ENCODE data around the gene S100A5.
A peak's percentile ranks its signal among the peaks of the same experiment; 100 is the strongest.
"Not testable (repeated sequence)": the region's sequence is repeated elsewhere in the genome, so short reads cannot be mapped to it uniquely, and the experiment has no call there.

S100A5 gene

GRCh38 chr1:153566414-153567371 lies 26.0 kb upstream of the S100A5 start:
- DNase-seq: peak; percentile 89 to 94

DNA sequence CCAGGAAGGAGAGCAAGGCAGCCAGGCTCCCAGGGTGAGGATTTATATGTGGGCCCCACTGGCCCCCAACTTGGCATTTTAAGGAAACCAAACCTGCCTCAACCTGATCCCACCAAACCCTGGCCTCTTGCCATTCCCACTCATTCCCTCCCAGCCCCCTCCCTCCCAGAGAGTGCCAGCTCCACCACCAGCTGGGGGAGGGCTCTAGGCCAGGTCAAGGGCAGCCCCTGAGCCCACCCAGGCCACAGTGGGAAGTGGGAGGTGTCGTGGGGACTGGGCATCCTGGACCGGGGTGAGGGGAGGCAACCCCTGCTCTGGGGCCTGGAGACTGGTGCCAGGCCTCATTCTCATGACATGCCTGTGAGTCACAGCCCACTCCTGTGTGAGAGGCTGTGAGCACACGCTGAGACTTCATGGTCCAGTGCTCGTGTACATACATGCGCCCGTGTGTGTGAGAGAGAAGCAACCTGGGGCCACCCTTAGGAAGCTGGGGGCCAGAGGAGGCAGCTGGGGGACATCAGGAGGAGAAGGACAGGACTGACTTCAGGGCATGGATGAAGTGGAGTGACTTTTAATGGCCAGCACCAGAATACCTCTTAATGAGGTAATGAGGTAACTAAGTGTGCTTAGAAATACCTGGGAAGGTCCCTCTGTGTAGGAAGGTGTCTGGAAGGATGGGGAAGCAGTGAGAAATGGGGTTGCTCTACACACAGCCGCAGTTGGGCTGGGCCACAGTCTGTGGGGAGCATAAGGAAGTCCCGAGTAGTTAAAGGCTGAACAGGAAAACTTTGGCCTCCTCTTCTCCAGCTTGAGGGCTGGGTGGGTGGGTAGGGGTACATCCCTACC lies 25.0 kb upstream of the S100A5 start, which contains the start of gene S100A2:
S100A2 (minus strand) TSS at position 316 of the 846 bp plus-strand sequence. CDS start 1,967 bp downstream, outside the sequence.
- DNase-seq: peak; percentile 66 to 75

GRCh38 chr1:153563991-153564390 lies 23.3 kb upstream of the S100A5 start:
- DNase-seq: no peak

DNA sequence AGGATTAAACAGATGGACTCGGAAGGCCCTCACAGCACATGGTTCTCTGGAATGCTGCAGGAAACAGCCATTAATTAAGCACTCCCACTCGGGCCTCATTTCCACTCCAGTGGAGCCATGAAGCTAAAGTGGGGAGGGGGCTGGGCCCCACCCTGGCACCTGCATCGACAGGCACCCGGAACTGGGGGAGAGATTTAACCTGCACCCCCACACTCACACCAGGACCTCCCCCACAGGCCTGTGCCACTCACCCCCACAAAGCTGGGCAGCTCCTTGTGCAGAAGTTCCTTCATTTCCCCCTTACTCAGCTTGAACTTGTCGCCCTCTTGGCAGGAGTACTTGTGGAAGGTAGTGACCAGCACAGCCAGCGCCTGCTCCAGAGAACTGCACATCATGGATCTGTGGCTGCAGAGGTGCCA lies 22.8 kb upstream of the S100A5 start:
- no peak for DNase-seq

- DNase-seq: not testable (repeated sequence)
Observed at GRCh38 chr1:153562021-153562420, 21.3 kb upstream of the S100A5 start.

DNA sequence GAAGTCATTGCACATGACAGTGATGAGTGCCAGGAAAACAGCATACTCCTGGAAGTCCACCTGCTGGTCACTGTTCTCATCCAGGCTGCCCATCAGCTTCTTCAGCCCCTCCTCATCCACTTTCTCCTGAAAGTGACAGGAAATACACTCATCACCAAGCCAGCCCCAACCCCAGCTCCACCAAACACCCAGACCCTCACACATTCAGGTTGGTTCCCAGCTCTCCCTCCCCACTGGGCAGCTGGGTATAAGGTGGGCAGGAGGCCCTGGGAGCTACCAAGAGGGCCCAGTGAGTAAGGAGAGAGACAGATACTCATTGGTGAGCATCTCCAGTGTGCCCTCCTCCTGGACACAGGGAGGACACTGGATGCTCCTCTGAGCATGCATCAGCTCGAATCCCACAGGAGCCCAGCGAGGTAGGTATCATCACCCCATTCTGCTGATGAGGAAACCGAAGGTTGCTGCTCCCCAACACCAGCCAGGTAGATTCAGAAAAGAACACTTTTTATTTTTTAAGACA lies 20.8 kb upstream of the S100A5 start:
- DNase-seq: no peak

GRCh38 chr1:153560771-153561465 lies 20.2 kb upstream of the S100A5 start:
- DNase-seq: no peak

DNA sequence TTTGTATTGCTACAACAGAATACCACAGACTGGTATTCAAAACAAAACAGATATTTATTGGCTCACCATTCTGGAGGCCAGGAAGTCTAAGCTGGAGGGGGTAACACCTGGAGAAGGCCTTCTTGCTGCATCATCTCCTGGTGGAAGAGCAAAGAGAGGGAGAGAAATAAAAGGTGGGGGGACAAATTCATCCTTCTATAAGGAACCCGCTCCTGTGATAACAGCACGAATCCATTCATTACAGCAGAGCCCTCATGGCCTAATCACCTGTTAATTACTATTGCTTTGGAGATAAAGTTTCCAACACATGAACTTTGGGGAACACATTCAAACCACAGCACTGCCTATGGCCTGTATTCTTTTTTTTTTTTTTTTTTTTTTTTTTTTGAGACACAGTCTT lies 19.5 kb upstream of the S100A5 start:
- DNase-seq: no peak

- no peak for DNase-seq
Observed at GRCh38 chr1:153557877-153558276, 17.1 kb upstream of the S100A5 start.

DNA sequence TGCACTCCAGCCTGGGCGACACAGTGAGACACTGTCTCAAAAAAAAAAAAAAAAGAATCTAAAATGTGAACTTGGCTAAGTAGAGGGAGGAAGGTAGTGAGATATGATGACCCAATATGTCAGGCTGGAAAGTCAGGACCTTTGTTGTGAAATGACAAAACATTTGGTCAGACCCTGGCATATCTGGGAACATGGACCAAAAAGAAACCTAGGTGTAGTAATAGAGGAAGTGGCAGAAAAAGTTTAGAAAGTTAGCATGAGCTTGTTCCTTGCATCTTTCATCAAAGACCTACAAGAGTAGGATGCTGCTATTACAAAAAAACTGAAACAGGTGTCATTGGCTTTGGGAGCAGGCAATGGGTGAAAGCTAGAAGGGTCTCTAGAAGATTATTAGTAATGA lies 15.6 kb upstream of the S100A5 start:
- DNase-seq: no peak

DNA sequence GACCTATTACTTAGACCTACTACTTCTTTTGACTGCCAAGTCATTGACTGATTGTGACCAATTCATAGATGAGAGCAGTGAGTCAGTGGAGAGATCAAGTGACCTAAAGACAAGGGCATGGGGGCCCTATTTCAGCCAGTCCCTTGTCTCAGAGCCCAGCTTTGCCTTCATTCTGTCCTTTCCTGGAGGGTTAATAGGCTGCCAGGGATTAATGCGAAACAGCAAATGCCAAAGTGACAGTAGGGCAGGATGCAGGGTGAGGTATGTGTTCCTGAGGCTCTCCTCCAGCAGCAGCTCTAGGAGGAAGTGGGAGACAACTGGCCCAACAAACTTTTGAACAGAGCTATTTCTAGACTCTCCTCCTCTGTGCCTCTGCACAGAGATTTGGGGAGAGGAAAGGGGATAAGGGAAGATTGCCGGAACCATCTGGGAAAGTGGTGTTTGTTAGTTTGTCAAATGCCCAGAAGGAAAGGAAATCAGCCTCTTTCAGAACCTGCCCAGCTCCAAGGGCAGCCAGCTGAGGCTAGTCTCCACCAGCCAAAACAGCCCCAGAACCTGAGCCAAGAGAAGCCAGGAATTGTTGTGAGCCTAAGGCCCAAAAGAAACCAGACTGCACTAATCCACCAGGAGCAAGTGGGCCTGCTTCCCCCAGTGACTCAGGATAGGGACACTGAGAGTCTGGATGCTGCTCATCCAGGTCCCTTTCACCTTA lies 13.3 kb upstream of the S100A5 start:
- no peak for DNase-seq

DNA sequence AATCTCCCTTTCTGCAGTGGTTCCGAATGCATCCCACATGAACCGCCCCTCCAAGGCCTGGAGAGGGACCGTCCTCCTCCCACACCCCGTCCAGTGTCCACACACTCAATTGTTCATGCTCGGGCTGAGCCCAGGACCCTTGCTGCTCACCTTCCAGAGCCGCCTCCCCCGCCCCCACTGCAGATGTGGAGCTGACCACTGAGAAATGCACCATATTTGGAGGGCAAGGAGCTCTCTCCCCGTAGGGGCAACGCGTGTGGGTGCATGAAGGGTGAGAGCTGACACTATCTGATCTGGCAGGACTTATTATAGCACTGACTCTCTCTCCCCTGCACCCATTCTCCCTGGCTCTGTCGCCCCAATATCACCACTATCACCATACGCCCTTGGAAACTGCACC lies 12.4 kb upstream of the S100A5 start:
- DNase-seq: no peak

GRCh38 chr1:153552335-153552734 lies 11.6 kb upstream of the S100A5 start:
- DNase-seq: no peak

GRCh38 chr1:153550827-153551500 lies 10.2 kb upstream of the S100A5 start:
- no peak for DNase-seq

- no peak for DNase-seq
Observed at GRCh38 chr1:153550398-153550758, 9.6 kb upstream of the S100A5 start.

GRCh38 chr1:153549741-153550397 lies 9.1 kb upstream of the S100A5 start:
- no peak for DNase-seq

DNA sequence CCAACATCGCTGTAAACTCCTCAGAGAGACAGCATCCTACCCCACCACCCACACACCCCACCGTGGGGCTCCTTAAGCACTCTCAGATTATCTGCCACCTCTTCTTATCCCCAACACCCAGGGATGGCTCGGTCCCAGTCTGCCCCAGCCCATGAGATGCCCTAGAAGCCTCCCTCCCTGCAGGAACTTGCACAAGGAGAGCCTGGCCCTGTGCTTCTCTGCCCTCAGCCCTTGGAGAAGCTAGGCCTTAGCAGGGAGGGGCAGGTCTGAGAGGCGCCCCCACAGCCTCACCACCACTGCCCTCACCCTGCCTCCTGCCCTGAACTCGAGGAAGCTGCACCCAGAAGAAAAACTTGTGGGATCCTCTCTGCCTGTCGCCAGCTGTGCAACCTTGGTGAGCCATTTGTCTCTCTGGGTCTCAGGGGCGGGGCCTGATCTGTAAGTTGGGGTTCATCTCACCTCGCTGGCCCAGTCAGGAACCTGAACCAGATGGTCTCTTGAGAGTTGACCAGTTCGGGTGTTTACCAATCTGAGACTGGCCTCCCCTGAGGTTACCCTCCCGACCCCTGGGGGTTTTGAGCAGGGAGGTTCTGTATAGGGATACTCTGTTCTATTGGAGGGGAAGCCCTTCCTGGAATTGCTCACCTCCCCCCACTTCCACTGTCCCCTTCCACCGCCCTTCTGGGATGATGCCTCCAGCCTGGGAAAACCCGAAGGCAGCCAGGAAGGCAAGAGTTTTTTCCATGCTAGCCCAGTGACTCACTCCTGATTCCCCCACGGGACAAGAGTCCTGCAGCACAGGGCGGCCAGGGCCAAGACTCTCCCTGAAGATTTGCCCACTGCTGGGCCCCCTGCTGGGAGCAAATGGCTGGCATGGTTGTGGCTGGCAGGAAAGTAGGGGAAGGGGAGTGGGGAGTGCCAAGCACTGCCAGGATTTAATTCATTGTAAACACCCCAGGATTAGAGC lies 8.3 kb upstream of the S100A5 start, which contains the start of gene S100A3:
S100A3 (minus strand) TSS at position 537 of the 967 bp plus-strand sequence. CDS start 773 bp downstream, outside the sequence.
- no peak for DNase-seq

GRCh38 chr1:153547560-153548551 lies 7.1 kb upstream of the S100A5 start:
- no peak for DNase-seq

Measured in activated CD4-positive, alpha-beta T cell treated with anti-CD3 and anti-CD28 coated beads, Interleukin-2, amount 50 U/mL, for 48 hours (primary cell).